Upper lobe of left lung (tissue), 6 donors: ENCODE data around the gene WNT3. TPM values are rescaled to one million over a fixed set of nuclear protein-coding genes. Genes with fewer than 3 reads are reported as not detected.

Experiments used
- ATAC-seq, 2 donors: fragments of 200-7000 bp; cut with Tn5 transposase; one replicate each; pipeline ENCODE4 v1.9.1; 2022; ENCODE audit warnings: mild to moderate bottlenecking in 2 of 2, moderate library complexity in 2 of 2; ENCODE audit not compliant: low FRiP score in 2 of 2
- DNase-seq, 2 donors: peaks; one replicate each; pipeline ENCODE4 v3.0.0-alpha.2; 2019 to 2020
- H3K27ac ChIP-seq, 4 donors: fragments of 200-600 bp; sonication (generic); one replicate each; pipeline ENCODE4 v1.5.1; 2016 to 2019
- H3K27me3 ChIP-seq, 4 donors: fragments of 200-600 bp; sonication (generic); one replicate each; pipeline ENCODE4 v1.5.1; 2017 to 2019
- H3K36me3 ChIP-seq, 4 donors: fragments of 200-600 bp; sonication (generic); one replicate each; pipeline ENCODE4 v1.5.1; 2016 to 2019
- H3K4me1 ChIP-seq, 4 donors: fragments of 200-600 bp; sonication (generic); one replicate each; pipeline ENCODE4 v1.5.1; 2018 to 2019
- H3K4me3 ChIP-seq, 4 donors: fragments of 200-600 bp; sonication (generic); one replicate each; pipeline ENCODE4 v1.5.1; 2017 to 2019; ENCODE audit warnings: mild to moderate bottlenecking in 2 of 4, moderate library complexity in 1 of 4
- H3K9me3 ChIP-seq, 4 donors: fragments of 200-600 bp; sonication (generic); one replicate each; pipeline ENCODE4 v1.5.1; 2018 to 2019
- CTCF ChIP-seq, 6 experiments: fragments of 450-650 bp in 4 of 6; fragments of 200-600 bp in 2 of 6; sonication (generic) in 2 of 6; IDR thresholded peaks; one replicate each; pipeline ENCODE4 v1.5.1; 2016 to 2019; ENCODE audit warnings: antibody characterized with exemption in 6 of 6
- EP300 ChIP-seq, 4 donors: sonication (generic); formaldehyde crosslinking; IDR thresholded peaks; one replicate each; pipeline ENCODE4 v1.5.1; 2017; ENCODE audit warnings: antibody characterized with exemption in 4 of 4, control low read depth in 2 of 4
- POLR2A ChIP-seq, 4 donors: fragments of 450-650 bp; IDR thresholded peaks; one replicate each; pipeline ENCODE4 v1.5.1; 2016 to 2017; ENCODE audit warnings: antibody characterized with exemption in 4 of 4, mild to moderate bottlenecking in 2 of 4
- POLR2AphosphoS5 ChIP-seq, 2 donors: sonication (generic); formaldehyde crosslinking; IDR thresholded peaks; one replicate each; pipeline ENCODE4 v1.5.1; 2017; ENCODE audit warnings: antibody characterized with exemption in 2 of 2
- WGBS, 2 donors: methylation state at CpG; one replicate each; pipeline ENCODE4 v1.1.5; 2017 to 2018; 5-methylcytosine and 5-hydroxymethylcytosine counted together
- total RNA-seq, 6 donors: library from RNA; depleted of rRNA in 4 of 6; stranded (reverse); fragments of >200 nt in 4 of 6; gene quantifications; one replicate each; pipeline versions ENCODE4 v1.1.0 to v1.2.1, GENCODE V29; 2016 to 2021
- donor health status: DM: no; HTN: no; CAD: no; lungs with moderate emphysema.
- donor health status: DM: no; HTN: yes; CAD: no; lungs with severe emphysema.

WNT3 gene
- total RNA-seq, 6 donors from 2014 or later = 1.1 to 4.6 (median 1.9) TPM

DNA sequence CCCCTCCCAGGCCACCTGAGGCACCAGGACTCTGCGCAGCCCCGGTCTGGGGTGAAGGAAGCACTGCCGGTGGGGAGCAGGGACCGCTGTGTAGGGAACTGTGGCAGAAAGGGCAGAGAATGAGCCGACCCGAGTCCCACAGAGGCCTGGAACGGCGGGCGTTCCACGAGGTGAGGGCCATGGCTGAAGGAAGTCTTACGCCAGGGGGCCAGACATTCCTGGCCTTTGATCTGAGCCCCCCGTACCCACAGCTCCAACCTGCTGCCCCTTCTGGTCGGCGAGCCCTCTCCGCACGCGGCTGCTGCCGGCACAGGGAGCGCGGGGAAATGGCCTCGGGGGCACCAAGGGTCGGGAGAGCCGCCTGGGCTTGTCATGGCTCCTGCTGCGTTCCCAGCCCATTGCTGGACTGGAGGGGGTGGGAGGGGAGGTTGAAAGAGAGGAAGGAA is 1.4 kb upstream of the WNT3 start:
- Histone ChIP-seq H3K4me3 (no peak overlapping the region), H3K27me3 (peaks cover 4 to 61% (median 39%) of the 10 kb centered on the region in 4 donors), H3K36me3 (no peaks in the 10 kb centered on the region), H3K4me1 (peaks cover 21 to 29% (median 25%) of the 10 kb centered on the region in 4 donors), H3K9me3 (no peaks in the 10 kb centered on the region), H3K27ac (no peak overlapping the region)
- DNase-seq = no peak
- TF ChIP-seq EP300 (IDR thresholded peaks at IDR 0.05) = no peak
- no peak for TF ChIP-seq CTCF (IDR thresholded peaks at IDR 0.05)
- TF ChIP-seq POLR2A (IDR thresholded peaks at IDR 0.05) = no peak
- TF ChIP-seq POLR2AphosphoS5 (IDR thresholded peaks at IDR 0.05) = no peak
- whole genome bisulfite sequencing, 2 donors = 10 to 11% methylated on average over 20 to 23 of the region's 24 CpGs
- no peak for ATAC-seq

- no peaks in the 10 kb centered on the region for H3K9me3 ChIP-seq
- H3K27ac ChIP-seq = no peak overlapping the region
- DNase-seq = peak in 1 of 2 donors; percentile 86
- peak in 1 of 2 donors; percentile 31 for ATAC-seq
- TF ChIP-seq POLR2A (IDR thresholded peaks at IDR 0.05) = no peak
- TF ChIP-seq EP300 (IDR thresholded peaks at IDR 0.05) = no peak
- no peak for TF ChIP-seq CTCF (IDR thresholded peaks at IDR 0.05)
- no peak for TF ChIP-seq POLR2AphosphoS5 (IDR thresholded peaks at IDR 0.05)
- 2 to 11% methylated on average over 11 to 66 of the region's 72 CpGs for WGBS, 2 donors
- peaks cover 4 to 63% (median 41%) of the 10 kb centered on the region in 4 donors for H3K27me3 ChIP-seq
- H3K36me3 ChIP-seq = no peaks in the 10 kb centered on the region
- peak overlapping the region in 3 of 4 donors; percentile 27 to 46 (median 44) for H3K4me3 ChIP-seq
- peaks cover 21 to 29% (median 25%) of the 10 kb centered on the region in 4 donors for H3K4me1 ChIP-seq
These were observed 702 bp upstream of the WNT3 start for GRCh38 chr17:46818929-46819859.

- Histone ChIP-seq H3K27ac (no peak overlapping the region), H3K4me3 (no peak overlapping the region), H3K36me3 (no peaks in the 10 kb centered on the region), H3K4me1 (peaks cover 21 to 29% (median 25%) of the 10 kb centered on the region in 4 donors), H3K9me3 (no peaks in the 10 kb centered on the region), H3K27me3 (peaks cover 4 to 63% (median 41%) of the 10 kb centered on the region in 4 donors)
- DNase-seq (no peak), ATAC-seq (no peak)
- no peak for TF ChIP-seq CTCF (IDR thresholded peaks at IDR 0.05)
- TF ChIP-seq POLR2A (IDR thresholded peaks at IDR 0.05) = no peak
- TF ChIP-seq POLR2AphosphoS5 (IDR thresholded peaks at IDR 0.05) = no peak
- no peak for TF ChIP-seq EP300 (IDR thresholded peaks at IDR 0.05)
- WGBS, 2 donors = 9 to 10% methylated on average over 5 of the region's 5 CpGs
These were observed 637 bp downstream of the WNT3 start for GRCh38 chr17:46817901-46818209.

- Histone ChIP-seq H3K9me3 (no peaks in the 10 kb centered on the region), H3K27me3 (peaks cover 4 to 61% (median 39%) of the 10 kb centered on the region in 4 donors), H3K36me3 (no peaks in the 10 kb centered on the region), H3K4me1 (peaks cover 21 to 29% (median 25%) of the 10 kb centered on the region in 4 donors), H3K4me3 (no peak overlapping the region), H3K27ac (no peak overlapping the region)
- WGBS, 2 donors = 14 to 15% methylated on average over 22 of the region's 22 CpGs
- ATAC-seq (no peak), DNase-seq (no peak)
- no peak for TF ChIP-seq POLR2AphosphoS5 (IDR thresholded peaks at IDR 0.05)
- no peak for TF ChIP-seq CTCF (IDR thresholded peaks at IDR 0.05)
- TF ChIP-seq EP300 (IDR thresholded peaks at IDR 0.05) = no peak
- no peak for TF ChIP-seq POLR2A (IDR thresholded peaks at IDR 0.05)
These were observed 1.2 kb downstream of the WNT3 start for GRCh38 chr17:46817151-46817900.
